Measurements from ENCODE around the gene MYH14. TPM values are rescaled to one million over a fixed set of nuclear protein-coding genes. Genes with fewer than 3 reads are reported as not detected.

Gene MYH14
- total RNA-seq, 2 donors from 2014 or later: 506 to 509 TPM

DNA sequence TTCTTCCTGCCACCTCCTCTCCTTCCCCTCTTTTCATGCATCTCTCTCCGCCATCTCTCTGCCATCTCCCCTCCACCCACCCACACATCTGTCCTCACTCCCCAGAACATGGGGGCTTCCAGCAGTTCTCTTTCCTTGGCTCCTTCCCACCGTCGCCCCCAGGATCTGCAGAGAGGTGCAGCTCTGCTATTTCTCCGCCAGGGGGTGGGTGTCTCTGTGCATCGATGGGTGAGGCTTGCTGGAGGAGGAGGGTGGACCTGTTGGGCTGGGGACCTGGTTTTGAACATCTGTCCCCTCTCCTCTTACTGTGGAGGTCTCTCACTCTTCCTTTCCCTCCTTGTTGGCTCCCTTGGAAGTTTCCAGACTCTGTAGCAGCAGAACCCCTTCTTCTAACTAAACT lies 51.7 kb downstream of the MYH14 start:
- peaks cover 13% of the 10 kb centered on the region for H3K36me3 ChIP-seq
- TF ChIP-seq, protein P1, sequence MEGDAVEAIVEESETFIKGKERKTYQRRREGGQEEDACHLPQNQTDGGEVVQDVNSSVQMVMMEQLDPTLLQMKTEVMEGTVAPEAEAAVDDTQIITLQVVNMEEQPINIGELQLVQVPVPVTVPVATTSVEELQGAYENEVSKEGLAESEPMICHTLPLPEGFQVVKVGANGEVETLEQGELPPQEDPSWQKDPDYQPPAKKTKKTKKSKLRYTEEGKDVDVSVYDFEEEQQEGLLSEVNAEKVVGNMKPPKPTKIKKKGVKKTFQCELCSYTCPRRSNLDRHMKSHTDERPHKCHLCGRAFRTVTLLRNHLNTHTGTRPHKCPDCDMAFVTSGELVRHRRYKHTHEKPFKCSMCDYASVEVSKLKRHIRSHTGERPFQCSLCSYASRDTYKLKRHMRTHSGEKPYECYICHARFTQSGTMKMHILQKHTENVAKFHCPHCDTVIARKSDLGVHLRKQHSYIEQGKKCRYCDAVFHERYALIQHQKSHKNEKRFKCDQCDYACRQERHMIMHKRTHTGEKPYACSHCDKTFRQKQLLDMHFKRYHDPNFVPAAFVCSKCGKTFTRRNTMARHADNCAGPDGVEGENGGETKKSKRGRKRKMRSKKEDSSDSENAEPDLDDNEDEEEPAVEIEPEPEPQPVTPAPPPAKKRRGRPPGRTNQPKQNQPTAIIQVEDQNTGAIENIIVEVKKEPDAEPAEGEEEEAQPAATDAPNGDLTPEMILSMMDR (IDR thresholded peaks at IDR 0.05): no peak
- no peak for DNase-seq

DNA sequence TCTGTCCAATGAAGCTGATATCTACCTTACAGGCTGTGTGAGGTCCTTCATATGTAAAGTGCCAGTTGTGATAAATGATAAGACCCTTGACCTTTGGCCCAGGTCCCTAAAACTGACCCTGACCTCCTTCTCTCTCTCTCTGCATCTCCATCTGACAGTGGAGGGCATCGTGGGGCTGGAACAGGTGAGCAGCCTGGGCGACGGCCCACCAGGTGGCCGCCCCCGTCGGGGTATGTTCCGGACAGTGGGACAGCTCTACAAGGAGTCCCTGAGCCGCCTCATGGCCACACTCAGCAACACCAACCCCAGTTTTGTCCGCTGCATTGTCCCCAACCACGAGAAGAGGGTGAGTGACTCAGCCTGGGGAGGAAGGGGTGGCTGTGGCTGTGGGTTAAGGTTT lies 53.7 kb downstream of the MYH14 start:
- DNase-seq: no peak
- H3K9ac ChIP-seq (ENCODE audit: low read depth in 2 of 2, low read length in 2 of 2): no peak overlapping the region
- H3K4me1 ChIP-seq: no peaks in the 10 kb centered on the region
- H3K27me3 ChIP-seq: no peaks in the 10 kb centered on the region
- no peaks in the 10 kb centered on the region for H3K9me3 ChIP-seq
- H3K36me3 ChIP-seq: peaks cover 13% of the 10 kb centered on the region
- TF ChIP-seq, protein P1 (IDR thresholded peaks at IDR 0.05): no peak
- H3K4me3 ChIP-seq: no peak overlapping the region
- no peak overlapping the region for H3K27ac ChIP-seq
- intact Hi-C loops (cut with DNase I): no loop called here

More for the DNA sequence above, 51.7 kb downstream of the MYH14 start:
- no peak overlapping the region for H3K4me3 ChIP-seq
- no peak overlapping the region for H3K9ac ChIP-seq (ENCODE audit: low read depth in 2 of 2, low read length in 2 of 2)
- intact Hi-C loops (cut with DNase I): no loop called here
- H3K27ac ChIP-seq: no peak overlapping the region
- H3K9me3 ChIP-seq: no peaks in the 10 kb centered on the region
- no peaks in the 10 kb centered on the region for H3K27me3 ChIP-seq
- H3K4me1 ChIP-seq: no peaks in the 10 kb centered on the region

DNA sequence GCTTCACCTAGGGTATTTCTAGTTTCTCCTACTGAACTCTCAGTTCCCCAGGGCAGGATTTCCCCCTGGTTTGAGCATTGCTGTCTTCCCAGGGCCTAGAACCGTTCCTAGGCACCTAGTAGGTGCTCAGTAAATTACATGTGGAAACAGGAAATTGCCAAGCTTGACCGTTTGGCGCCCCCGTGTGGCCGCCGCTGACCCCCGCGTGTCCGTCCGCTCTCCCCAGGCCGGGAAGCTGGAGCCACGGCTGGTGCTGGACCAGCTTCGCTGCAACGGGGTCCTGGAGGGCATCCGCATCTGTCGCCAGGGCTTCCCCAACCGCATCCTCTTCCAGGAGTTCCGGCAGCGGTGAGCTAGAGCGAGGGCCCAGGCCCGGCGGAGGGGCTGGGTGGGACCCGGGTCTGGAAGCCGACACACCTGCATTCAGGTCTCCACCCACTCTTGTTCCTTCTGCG lies 55.5 kb downstream of the MYH14 start:
- Histone ChIP-seq H3K27me3 (no peaks in the 10 kb centered on the region), H3K9ac (ENCODE audit: low read depth in 2 of 2, low read length in 2 of 2) (no peak overlapping the region), H3K9me3 (no peaks in the 10 kb centered on the region), H3K4me1 (no peaks in the 10 kb centered on the region), H3K27ac (no peak overlapping the region), H3K36me3 (peaks cover 13% of the 10 kb centered on the region), H3K4me3 (no peak overlapping the region)
- peak; percentile 34 for DNase-seq
- TF ChIP-seq, protein P1 (IDR thresholded peaks at IDR 0.05): peak; percentile 19
- intact Hi-C loops (cut with DNase I): no loop called here

DNA sequence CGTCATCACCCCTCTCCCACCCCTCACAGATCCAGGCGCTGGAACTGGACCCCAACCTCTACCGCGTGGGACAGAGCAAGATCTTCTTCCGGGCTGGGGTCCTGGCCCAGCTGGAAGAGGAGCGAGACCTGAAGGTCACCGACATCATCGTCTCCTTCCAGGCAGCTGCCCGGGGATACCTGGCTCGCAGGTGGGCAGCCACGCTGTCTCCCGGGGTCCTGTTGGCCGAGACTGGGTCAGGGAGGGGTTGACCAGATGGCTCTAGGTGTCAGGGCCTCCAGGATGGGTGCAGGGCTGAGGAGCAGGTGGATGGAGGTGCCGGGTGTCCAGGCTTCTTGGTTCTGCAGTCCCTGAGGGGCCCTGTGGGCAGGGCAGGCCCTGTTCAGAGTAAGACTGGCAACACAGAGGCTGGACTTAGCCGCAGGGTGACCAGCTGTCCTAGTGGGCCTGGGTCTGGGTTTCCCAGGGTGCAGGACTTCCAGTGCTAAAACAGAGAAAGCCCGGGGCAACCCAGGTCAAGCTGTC lies 58.1 kb downstream of the MYH14 start:
- Histone ChIP-seq H3K27ac (no peak overlapping the region), H3K36me3 (peaks cover 13% of the 10 kb centered on the region), H3K9me3 (no peaks in the 10 kb centered on the region), H3K4me1 (no peaks in the 10 kb centered on the region), H3K4me3 (no peak overlapping the region), H3K9ac (ENCODE audit: low read depth in 2 of 2, low read length in 2 of 2) (no peak overlapping the region), H3K27me3 (no peaks in the 10 kb centered on the region)
- intact Hi-C loops (cut with DNase I): no loop called here
- no peak for DNase-seq
- TF ChIP-seq, protein P1 (IDR thresholded peaks at IDR 0.05): no peak

DNA sequence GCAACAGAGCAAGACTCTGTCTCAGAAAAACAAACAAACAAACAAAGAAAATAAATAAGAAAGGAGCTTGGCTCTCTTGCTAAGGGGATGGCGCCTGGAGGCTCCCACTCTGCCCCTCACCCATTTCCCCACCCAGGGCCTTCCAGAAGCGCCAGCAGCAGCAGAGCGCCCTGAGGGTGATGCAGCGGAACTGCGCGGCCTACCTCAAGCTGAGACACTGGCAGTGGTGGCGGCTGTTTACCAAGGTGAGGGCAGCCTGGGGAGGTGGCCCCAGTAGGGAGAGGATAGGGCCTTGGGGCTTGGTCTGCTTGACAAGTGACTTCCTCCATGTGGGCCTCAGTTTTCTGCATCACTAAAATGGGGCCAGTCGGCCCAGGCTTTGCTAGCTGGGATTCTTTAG lies 59.8 kb downstream of the MYH14 start:
- H3K27me3 ChIP-seq: no peaks in the 10 kb centered on the region
- intact Hi-C loops (cut with DNase I): no loop called here
- H3K27ac ChIP-seq: no peak overlapping the region
- no peaks in the 10 kb centered on the region for H3K9me3 ChIP-seq
- no peak overlapping the region for H3K4me3 ChIP-seq
- H3K9ac ChIP-seq (ENCODE audit: low read depth in 2 of 2, low read length in 2 of 2): no peak overlapping the region
- no peaks in the 10 kb centered on the region for H3K4me1 ChIP-seq
- TF ChIP-seq, protein P1 (IDR thresholded peaks at IDR 0.05): no peak
- peaks cover 5% of the 10 kb centered on the region for H3K36me3 ChIP-seq
- DNase-seq: no peak

Data from colonic mucosa (tissue), 4 donors.